Activated naive CD4-positive, alpha-beta T cell treated with anti-CD3 and anti-CD28 coated beads for 36 hours (primary cell): Measurements from ENCODE around the gene DNALI1. TPM values are rescaled to one million over a fixed set of nuclear protein-coding genes. Genes with fewer than 3 reads are reported as not detected.

ENCODE experiments used
- CTCF ChIA-PET: fragments of 350-600 bp; sonication (Branson Sonifier 250); formaldehyde crosslinking; loops from one replicate; lab custom pipeline; 2021; ENCODE audit warnings: antibody characterized with exemption; lab: Charles Lee
- DNase-seq: peaks from one replicate; pipeline ENCODE4 v3.0.0-alpha.2; 2020
- H3K27ac Mint-ChIP-seq: one replicate; pipeline ENCODE4 v1.8.0; 2021; ENCODE audit warnings: mild to moderate bottlenecking, mixed read lengths
- H3K27me3 Mint-ChIP-seq: one replicate; pipeline ENCODE4 v1.8.0; 2021; ENCODE audit warnings: low read depth, mixed read lengths
- H3K36me3 Mint-ChIP-seq: one replicate; pipeline ENCODE4 v1.8.0; 2021; ENCODE audit warnings: low read depth, mixed read lengths
- H3K4me1 Mint-ChIP-seq: one replicate; pipeline ENCODE4 v1.8.0; 2021; ENCODE audit warnings: low read depth, mixed read lengths
- H3K4me3 Mint-ChIP-seq: one replicate; pipeline ENCODE4 v1.8.0; 2021; ENCODE audit warnings: mild to moderate bottlenecking, moderate library complexity, mixed read lengths
- H3K9me3 Mint-ChIP-seq: one replicate; pipeline ENCODE4 v1.8.0; 2021; ENCODE audit warnings: mixed read lengths
- intact Hi-C: fragments of 100-400 bp; cut with micrococcal nuclease; formaldehyde crosslinking; loops from one replicate; pipeline ENCODE4 v1.15.1; 2023
- total RNA-seq, 2 experiments: library from RNA; stranded (reverse); gene quantifications; one replicate each; pipeline ENCODE4 v1.2.3, GENCODE V29; 2021

The DNALI1 gene
- total RNA-seq, 2 experiments from 2014 or later, result not detected

DNA sequence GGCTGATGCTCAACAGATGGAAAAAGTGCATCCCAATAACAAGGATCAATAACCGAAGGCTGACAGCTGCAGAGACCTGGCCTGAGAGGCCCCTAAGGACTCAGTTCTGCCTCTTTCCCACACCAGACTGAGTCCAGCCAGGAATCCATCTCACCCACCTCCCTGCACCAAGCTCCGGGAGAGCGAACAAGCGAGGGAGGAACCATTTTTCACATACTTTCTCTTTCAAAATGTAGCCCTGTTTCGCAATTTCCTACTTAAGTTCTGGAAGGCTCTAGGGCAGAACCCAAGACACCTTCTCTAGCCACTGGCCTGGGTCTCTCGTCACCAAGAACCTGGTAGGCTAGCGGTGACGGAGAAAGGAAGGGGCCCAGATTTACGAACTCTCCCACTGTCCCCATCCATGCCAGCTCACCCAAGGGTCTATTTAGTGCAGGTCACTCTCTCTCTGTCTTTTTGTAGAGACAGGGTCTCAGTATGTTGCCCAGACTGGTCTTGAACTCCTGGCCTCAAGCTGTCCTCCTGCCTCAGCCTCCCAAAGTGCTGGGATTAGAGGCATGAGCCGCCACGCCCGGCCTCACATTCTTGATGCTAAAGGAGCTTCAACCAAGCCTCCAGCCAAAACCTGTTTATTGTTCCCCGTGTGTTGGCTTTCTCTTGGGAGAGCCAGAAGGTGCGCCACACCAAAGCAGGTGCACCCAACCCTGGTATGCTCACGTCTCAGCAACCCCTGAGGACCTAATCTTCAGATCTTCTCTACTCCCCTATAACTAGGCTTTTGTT, 49.9 kb downstream of the DNALI1 start:
- CTCF ChIA-PET, result interaction anchor here (1.9 kb wide), 1 partner anchor 77 kb away, joined by 6 read pairs; no protein-coding TSS in a partner anchor
- H3K4me3 Mint-ChIP-seq, result no peak overlapping the region
- H3K27me3 Mint-ChIP-seq, result no peaks in the 10 kb centered on the region
- no peaks in the 10 kb centered on the region for H3K4me1 Mint-ChIP-seq
- intact Hi-C loops, result no loop called here
- H3K9me3 Mint-ChIP-seq, result no peaks in the 10 kb centered on the region
- no peak for DNase-seq
- no peaks in the 10 kb centered on the region for H3K36me3 Mint-ChIP-seq
- no peak overlapping the region for H3K27ac Mint-ChIP-seq

DNA sequence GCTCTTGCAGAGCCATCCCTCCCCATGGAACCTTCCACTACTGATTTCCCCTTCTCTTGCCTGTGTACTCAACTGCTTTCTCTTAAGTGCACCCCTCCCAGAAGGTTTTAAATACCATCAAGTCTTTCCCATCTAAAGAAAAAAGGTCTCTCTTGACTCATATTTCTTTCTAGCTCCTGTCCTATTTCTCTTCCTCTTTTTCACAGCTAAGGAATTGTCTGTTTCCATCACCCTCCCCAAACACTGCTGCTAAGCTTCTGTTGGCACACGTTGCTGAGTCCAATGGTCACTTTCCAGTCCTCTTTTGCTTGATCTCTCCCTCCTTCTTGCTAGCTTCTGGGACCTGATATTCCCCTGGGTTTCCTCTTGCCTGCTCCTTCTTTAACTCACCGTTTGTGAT, 52.3 kb downstream of the DNALI1 start:
- no peaks in the 10 kb centered on the region for H3K9me3 Mint-ChIP-seq
- CTCF ChIA-PET, result interaction anchor here (1.0 kb wide), 1 partner anchor 73 kb away, joined by 4 read pairs; no protein-coding TSS in a partner anchor
- H3K36me3 Mint-ChIP-seq, result no peaks in the 10 kb centered on the region
- H3K4me1 Mint-ChIP-seq, result no peaks in the 10 kb centered on the region
- no peak for DNase-seq
- no peaks in the 10 kb centered on the region for H3K27me3 Mint-ChIP-seq
- H3K4me3 Mint-ChIP-seq, result no peak overlapping the region
- intact Hi-C loops, result no loop called here
- H3K27ac Mint-ChIP-seq, result no peak overlapping the region

DNA sequence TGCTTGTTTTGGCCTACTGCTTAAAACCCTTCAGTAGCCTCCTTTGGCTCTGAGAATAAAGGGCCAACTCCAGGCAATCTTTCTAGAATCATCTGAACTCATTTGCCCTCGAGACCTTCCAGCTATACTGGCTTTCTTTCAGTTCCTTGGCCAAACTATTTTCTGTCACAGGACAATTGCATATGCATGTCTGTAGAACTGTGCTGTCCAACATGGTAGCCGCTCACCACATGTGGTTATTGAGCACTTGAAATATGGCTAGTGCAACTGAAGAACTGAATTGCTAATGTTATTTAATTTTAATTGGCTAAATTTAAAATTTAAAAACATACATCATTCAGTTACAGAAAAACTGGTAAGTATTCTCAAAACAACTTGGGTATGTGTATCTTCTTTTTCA, 53.3 kb downstream of the DNALI1 start:
- H3K27me3 Mint-ChIP-seq, result no peaks in the 10 kb centered on the region
- DNase-seq, result no peak
- intact Hi-C loops, result no loop called here
- H3K9me3 Mint-ChIP-seq, result no peaks in the 10 kb centered on the region
- CTCF ChIA-PET, result interaction anchor here (0.7 kb wide), 1 partner anchor 156 kb away, joined by 3 read pairs; no protein-coding TSS in a partner anchor
- no peak overlapping the region for H3K27ac Mint-ChIP-seq
- no peaks in the 10 kb centered on the region for H3K4me1 Mint-ChIP-seq
- H3K36me3 Mint-ChIP-seq, result no peaks in the 10 kb centered on the region
- H3K4me3 Mint-ChIP-seq, result no peak overlapping the region

DNA sequence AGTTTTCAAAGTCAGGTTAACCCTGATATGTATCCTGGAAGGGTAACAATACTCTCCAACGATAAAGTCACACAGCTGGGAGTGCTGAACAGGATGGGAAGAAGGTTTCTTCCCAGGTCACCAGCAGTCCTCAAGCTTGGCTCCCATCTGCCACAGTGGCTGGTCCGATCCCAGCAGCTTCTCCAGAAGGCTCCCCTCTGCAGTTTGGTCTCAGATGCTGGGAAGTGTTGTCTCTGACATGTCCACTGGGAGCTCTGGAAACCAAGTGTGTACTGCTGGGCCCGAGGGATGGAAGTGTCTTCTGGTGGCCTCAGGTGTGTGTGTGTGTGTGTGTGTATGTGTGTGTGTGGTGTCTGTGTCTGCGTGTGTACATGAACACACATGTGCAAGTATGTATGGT, 55.4 kb downstream of the DNALI1 start:
- CTCF ChIA-PET, result no interaction called here
- peaks cover 8% of the 10 kb centered on the region for H3K27me3 Mint-ChIP-seq
- no peaks in the 10 kb centered on the region for H3K4me1 Mint-ChIP-seq

DNA sequence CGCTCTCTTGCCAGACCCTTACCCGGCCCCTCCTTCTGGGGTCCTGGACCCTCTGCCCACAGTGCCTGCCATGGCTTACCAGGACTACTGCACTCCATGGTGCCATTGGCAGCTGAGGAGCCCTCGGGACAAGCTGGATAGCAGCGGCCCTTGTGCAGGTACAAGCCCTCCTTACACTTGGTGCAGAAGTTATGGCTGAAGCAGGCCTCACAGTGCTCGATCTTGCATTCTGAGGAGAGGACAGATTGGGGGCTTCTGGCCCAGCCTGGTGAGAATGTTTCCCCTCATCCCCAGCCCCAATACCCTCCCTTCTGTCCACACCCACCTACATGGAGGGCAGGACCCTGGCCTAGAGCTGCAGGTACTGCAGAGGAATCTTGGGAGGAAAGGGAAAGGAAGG, 57.4 kb downstream of the DNALI1 start:
- no peak for DNase-seq
- intact Hi-C loops, result no loop called here
- Mint-ChIP-seq H3K27ac (no peak overlapping the region), H3K36me3 (no peaks in the 10 kb centered on the region), H3K4me1 (no peaks in the 10 kb centered on the region), H3K4me3 (no peak overlapping the region), H3K9me3 (no peaks in the 10 kb centered on the region), H3K27me3 (peaks cover 13% of the 10 kb centered on the region)
- CTCF ChIA-PET, result interaction anchor here (1.6 kb wide), 1 partner anchor 11 kb away, joined by 5 read pairs; no protein-coding TSS in a partner anchor

More for the DNA sequence above, 55.4 kb downstream of the DNALI1 start:
- intact Hi-C loops, result no loop called here
- DNase-seq, result no peak
- Mint-ChIP-seq H3K4me3 (no peak overlapping the region), H3K36me3 (no peaks in the 10 kb centered on the region), H3K27ac (no peak overlapping the region), H3K9me3 (no peaks in the 10 kb centered on the region)

DNA sequence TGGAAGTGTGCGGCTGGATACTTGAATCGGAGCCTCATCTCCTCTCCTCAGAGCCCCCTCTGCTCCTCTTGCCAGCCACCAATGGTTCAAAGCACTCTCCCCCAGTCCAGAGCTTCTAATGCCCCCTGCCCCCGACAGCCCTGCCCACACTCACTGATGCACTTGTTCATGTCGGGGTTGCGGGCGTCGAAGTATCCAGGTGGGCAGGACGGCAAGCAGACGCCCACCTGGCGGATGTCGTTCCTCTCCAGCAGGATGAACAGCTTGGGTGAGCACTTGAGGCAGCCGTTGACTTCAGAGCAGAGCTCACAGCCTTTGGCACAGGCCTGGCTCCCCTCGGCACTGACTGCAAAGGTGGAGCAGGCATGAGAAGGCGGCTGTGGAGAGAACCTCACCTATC, 59.6 kb downstream of the DNALI1 start:
- CTCF ChIA-PET, result no interaction called here
- no peak overlapping the region for H3K4me3 Mint-ChIP-seq
- H3K9me3 Mint-ChIP-seq, result no peaks in the 10 kb centered on the region
- no peaks in the 10 kb centered on the region for H3K4me1 Mint-ChIP-seq
- intact Hi-C loops, result no loop called here
- no peak for DNase-seq
- no peaks in the 10 kb centered on the region for H3K36me3 Mint-ChIP-seq
- H3K27me3 Mint-ChIP-seq, result peaks cover 16% of the 10 kb centered on the region
- no peak overlapping the region for H3K27ac Mint-ChIP-seq

Other genes with a start within 250 kb of the DNALI1 start
- 10 to 100 TPM; 29.0 to 33.6 TPM for gene ZC3H12A, start 82.4 kb upstream of the DNALI1 start, total RNA-seq
- gene MEAF6, start 42.2 kb upstream of the DNALI1 start, total RNA-seq, result 10 to 100 TPM; 57.5 to 62.8 TPM
- 10 to 100 TPM; 14.3 to 15.3 TPM for gene SNIP1, start 2.6 kb upstream of the DNALI1 start, total RNA-seq
- gene GNL2, start 39.0 kb downstream of the DNALI1 start, total RNA-seq, result 10 to 100 TPM; 62.2 to 65.3 TPM
- gene RSPO1, start 78.0 kb downstream of the DNALI1 start, total RNA-seq, result not detected
- 10 to 100 TPM; 73.6 to 78.6 TPM for gene CDCA8, start 135.6 kb downstream of the DNALI1 start, total RNA-seq
- gene EPHA10, start 208.2 kb downstream of the DNALI1 start, total RNA-seq, result under 1 TPM in 1 of 2 experiments, not detected in 1; 0.33 TPM
- gene MANEAL, start 236.9 kb downstream of the DNALI1 start, total RNA-seq, result under 1 TPM; 0.69 to 0.74 TPM